SH-SY5Y (cell line): ENCODE data around the gene C22orf15.

Experiments used
- GATA2 ChIP-seq: IDR thresholded peaks from 2 replicates; pipeline ENCODE4 v1.6.1; 2011; ENCODE audit warnings: mild to moderate bottlenecking, low read depth, low read length
- GATA3 ChIP-seq: IDR thresholded peaks from 2 replicates; pipeline ENCODE4 v1.6.1; 2011; ENCODE audit warnings: low read depth, mild to moderate bottlenecking, low read length, moderate library complexity

The C22orf15 gene

DNA sequence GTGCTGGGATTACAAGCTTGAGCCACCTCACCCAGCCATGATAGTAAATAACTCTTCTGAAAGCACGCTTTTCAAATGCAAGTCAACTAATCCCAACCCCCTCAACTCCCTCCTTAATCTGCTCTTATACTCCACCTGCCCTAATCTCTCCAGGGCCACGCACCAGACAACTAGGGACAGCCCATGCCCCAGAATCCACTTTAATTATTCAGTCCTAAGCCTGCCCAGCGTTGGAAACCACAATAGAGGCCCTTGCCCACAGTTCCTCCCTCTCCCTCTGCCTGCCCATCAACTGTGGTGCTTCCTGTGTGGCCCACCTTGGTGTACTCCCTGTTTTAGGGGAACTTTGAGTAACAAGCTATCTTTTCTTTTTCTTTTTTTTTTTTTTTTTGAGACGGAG lies 5.9 kb upstream of the C22orf15 start:
- no peak for TF ChIP-seq GATA2
- TF ChIP-seq GATA3: no peak

- TF ChIP-seq GATA3 (no peak), GATA2 (no peak)
Observed at GRCh38 chr22:23759566-23759965, 3.2 kb upstream of the C22orf15 start.

DNA sequence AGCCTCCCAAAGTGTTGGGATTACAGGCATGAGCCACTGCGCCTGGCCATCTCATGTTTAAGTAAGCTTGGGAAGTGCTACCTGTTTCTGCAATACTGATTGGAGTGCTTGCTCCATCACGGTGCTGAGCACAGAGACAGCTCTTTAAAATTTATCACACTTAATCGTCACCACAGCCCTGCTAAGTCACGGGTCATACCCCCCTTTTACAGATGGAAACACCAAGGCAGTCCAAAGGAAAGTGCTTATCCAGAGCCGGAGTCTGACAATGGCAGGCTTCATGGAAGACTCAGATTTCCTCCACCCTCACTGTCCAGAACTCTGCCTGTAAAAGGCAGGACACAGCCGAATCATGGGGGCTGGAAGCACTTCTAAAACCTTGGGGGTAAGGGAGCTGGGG lies 2.7 kb upstream of the C22orf15 start:
- TF ChIP-seq GATA3 (no peak), GATA2 (no peak)

DNA sequence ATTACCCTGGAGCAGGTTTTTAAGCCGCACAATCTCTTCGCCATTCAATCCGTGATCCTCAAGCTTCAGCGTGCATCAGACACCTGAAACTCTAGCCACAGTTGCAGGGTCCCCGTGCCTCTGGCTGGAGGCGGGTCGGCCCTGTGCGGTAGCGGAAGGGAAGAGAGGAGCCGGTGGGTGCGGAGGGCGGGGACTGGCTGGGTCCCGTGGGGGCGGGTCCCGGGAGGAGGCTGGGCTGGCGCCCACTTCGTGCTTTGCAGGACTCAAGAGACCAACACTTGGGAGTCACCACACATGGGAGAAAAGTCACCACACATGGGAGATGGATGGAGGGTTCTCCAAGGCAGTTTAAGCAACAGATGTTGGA lies 772 bp downstream of the C22orf15 start:
- TF ChIP-seq GATA3: no peak
- no peak for TF ChIP-seq GATA2

DNA sequence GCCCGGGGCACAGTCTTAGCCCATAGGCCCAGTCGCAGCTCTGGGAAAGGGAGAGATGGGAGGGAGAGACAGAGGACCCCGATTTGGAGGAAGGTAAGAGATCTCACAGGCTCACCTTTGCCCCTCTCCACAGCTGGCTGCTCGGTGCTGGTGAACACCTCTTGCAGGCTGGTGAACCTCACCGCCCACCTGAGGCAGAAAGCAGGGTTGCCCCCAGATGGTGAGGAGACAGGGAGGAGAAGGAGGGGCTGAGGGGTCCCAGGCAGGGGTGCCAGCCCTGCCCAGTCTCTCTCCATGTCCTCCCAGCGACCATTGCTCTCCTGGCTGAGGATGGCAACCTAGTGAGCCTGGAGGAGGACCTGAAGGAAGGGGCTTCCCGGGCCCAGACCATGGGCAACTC lies 1.2 kb downstream of the C22orf15 start:
- TF ChIP-seq GATA2: no peak
- TF ChIP-seq GATA3: no peak

GRCh38 chr22:23764899-23765881 lies 2.4 kb downstream of the C22orf15 start:
- TF ChIP-seq GATA3 (no peak), GATA2 (no peak)

DNA sequence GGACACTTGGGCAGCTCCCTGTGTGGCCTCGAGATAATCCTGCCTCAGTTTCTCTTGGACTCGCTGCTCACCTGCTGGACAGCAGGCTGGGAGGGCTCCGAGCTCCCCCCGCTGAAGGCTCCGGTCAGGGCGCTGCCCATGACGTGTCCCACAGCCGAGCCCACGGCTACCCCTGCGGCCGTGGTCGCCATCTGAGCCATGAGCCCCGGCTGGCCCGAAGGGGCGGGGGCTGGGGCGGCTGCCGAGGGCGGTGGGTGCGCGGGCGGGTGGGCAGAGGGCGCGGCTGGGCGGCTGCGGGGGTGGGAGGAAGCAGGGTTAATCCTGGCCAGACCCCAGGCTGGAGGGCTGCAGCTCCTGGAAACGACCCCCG lies 4.5 kb downstream of the C22orf15 start:
- no peak for TF ChIP-seq GATA3
- TF ChIP-seq GATA2: no peak

GRCh38 chr22:23767673-23768548 lies 5.1 kb downstream of the C22orf15 start, which contains the start of gene CHCHD10:
Gene CHCHD10 (minus strand): TSS chr22:23767972. CDS start chr22:23767874, 98 bp downstream.
- TF ChIP-seq GATA3 (no peak), GATA2 (no peak)

- TF ChIP-seq GATA3 (no peak), GATA2 (no peak)
Observed at GRCh38 chr22:23769321-23769965, 6.7 kb downstream of the C22orf15 start.

DNA sequence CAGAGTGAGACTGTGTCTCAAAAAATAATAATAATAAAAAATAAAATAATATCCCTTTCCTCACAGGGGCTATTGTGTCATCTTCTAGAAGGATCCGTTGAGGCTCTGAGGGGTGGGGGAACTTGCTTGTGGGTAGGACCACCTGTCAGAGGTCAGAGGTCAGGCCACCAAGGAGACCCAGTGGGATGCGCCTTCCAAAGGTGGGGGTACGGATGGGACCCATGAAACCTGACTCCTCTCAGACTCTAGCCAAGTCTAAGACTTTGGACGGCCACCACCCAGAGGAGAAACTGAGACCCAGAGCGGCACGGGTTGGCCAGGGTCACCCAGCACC lies 9.5 kb downstream of the C22orf15 start:
- TF ChIP-seq GATA3: no peak
- no peak for TF ChIP-seq GATA2

DNA sequence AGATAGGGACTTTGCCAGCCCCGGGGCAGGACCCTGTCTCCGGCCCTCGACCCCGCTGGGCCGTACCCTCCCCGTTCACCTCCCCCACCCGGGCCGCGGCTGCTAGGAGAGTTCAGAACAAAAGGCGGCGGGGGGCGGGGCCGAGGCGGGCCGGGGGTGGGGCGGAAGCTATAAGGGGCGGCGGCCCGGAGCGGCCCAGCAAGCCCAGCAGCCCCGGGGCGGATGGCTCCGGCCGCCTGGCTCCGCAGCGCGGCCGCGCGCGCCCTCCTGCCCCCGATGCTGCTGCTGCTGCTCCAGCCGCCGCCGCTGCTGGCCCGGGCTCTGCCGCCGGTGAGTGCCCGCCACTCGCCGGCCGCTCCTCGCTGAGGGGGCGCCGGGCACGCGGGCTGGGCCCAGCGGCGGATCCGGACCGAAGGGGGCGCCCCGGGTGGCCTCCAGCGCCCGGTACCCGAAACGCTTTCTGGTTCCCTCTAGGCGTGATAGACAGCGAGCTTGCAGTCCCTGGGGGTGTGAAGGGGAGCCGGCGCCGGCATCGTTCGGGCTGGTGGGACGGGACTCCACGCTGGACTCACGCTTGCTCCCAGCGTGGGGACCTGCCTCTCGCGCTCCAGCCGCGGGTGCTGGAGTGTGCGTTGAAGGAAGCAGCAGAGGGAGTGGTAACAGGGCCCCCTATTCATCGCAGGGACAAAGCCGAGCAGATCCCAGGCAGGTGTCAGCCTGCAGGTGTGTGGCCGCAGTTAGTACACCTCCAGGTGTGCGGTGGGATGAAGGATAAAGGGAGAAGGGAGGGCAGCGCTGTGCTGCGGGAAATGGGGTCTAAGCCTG lies 10.1 kb downstream of the C22orf15 start, which contains the start of gene MMP11:
TSS of gene MMP11 (plus strand) at position 201 of the 825 bp plus-strand sequence. CDS start at position 223, 22 bp downstream.
- no peak for TF ChIP-seq GATA2
- TF ChIP-seq GATA3: no peak

GRCh38 chr22:23773483-23774113 lies 10.8 kb downstream of the C22orf15 start:
- no peak for TF ChIP-seq GATA3
- no peak for TF ChIP-seq GATA2
